Measurements from ENCODE around the gene F2R. TPM values are rescaled to one million over a fixed set of nuclear protein-coding genes. Genes with fewer than 3 reads are reported as not detected.

The F2R gene
- total and polyA plus RNA-seq, 10 of the 15 experiments (the other 5 are each of a cell fraction or from before 2014, with no cell fraction given), result 1.8 to 75.4 (median 8.0) TPM

DNA sequence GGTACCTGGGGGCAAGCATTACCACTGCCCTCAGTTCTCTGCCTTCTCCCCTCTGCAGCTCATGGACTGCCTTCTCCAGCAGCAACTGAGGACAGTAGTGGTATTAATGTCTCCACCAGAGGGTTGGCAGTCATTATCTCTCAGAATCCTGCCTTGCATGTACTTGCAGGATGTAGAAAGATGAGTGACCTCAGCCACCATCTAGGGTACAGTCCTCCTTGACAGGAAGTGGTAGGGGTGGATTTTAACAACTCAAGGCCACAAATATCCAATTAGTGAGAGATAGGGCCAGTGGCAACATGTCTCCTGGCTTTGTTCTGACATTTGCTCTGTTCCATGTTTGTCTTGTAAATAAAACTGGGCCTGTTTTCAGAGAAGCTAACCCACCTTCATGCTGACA lies 47.2 kb downstream of the F2R start (continued):
- no peak for TF ChIP-seq SREBF1 (IDR thresholded peaks at IDR 0.05; ENCODE audit: low read length)
- TF ChIP-seq MTA2 (IDR thresholded peaks at IDR 0.05; ENCODE audit: low read depth), result peak; percentile 70; the same call in 1 of the 2 replicates
- no peak for TF ChIP-seq PKNOX1 (IDR thresholded peaks at IDR 0.05)
- TF ChIP-seq ZSCAN29 (IDR thresholded peaks at IDR 0.05), result no peak
- no peak for TF ChIP-seq TARDBP (IDR thresholded peaks at IDR 0.05; ENCODE audit: borderline replicate concordance)

DNA sequence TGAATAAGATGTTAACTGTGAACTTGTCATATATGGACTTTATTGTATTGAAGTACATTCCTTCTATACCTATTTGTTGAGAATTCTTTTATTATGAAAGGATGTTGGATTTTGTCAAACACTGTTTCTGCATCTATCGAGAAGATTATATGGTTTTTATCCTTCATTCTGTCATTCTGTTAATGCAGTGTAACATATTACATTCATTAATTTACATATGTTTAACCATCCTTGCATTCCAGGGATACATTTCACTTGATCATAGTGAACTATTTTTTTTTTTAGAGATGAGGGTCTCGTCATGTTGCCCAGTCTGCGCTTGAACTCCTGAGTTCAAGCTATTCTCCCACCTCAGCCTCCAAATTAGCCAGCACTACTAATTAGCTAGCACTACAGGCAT lies 48.4 kb downstream of the F2R start:
- Histone ChIP-seq H3K9me3 (replicated peaks; ENCODE audit: control insufficient read depth, insufficient read depth, low read length) (peaks cover 4% of the 10 kb centered on the region; the same call in 2 of the 3 replicates), H3K27me3 (replicated peaks in 1 of 2; ENCODE audit: control insufficient read depth in 2 of 2, insufficient read depth in 2 of 2, low read length in 1 of 2) (no peaks in the 10 kb centered on the region), H3K4me1 (ENCODE audit: control insufficient read depth, insufficient read depth, low read length) (no peaks in the 10 kb centered on the region), H2AFZ (ENCODE audit: control insufficient read depth, low read depth, low read length) (no peak overlapping the region), H3K36me3 (ENCODE audit: control insufficient read depth in 2 of 2, insufficient read depth in 2 of 2, low read length in 1 of 2) (no peaks in the 10 kb centered on the region), H4K20me1 (ENCODE audit: control insufficient read depth, insufficient read depth) (no peaks in the 10 kb centered on the region), H3K9ac (ENCODE audit: control insufficient read depth, insufficient read depth, low read length) (no peak overlapping the region), H3K27ac (ENCODE audit: control insufficient read depth, insufficient read depth) (no peak overlapping the region), H3K4me3 (no peak overlapping the region), H3K4me2 (ENCODE audit: control insufficient read depth, insufficient read depth) (no peak overlapping the region), H3K79me2 (ENCODE audit: control insufficient read depth, insufficient read depth, low read length) (no peaks in the 10 kb centered on the region)
- CTCF ChIA-PET, result no interaction called here
- DNase-seq (ENCODE audit: low read depth, low spot score), result no peak
- FAIRE-seq, result no peak
- RAD21 ChIA-PET (ENCODE audit: unreplicated experiment), result no interaction called here
- SMC1A ChIA-PET (ENCODE audit: uncharacterized antibody, unreplicated experiment), result interaction anchor here (1.1 kb wide), 1 partner anchor 170 kb away, joined by 3 read pairs; no protein-coding TSS in a partner anchor
- POLR2A ChIA-PET, result no interaction called here
- BruUV-seq (replicated peaks), result no TSS peak
- intact Hi-C loops (cut with micrococcal nuclease; ENCODE audit: unreplicated experiment), result no loop called here
- 50% methylated on average over 3 of the region's 3 CpGs for WGBS (ENCODE audit: insufficient coverage, insufficient replicate concordance, low lambda C conversion rate, missing lambda C conversion rate)
- TF ChIP-seq BCLAF1 (IDR thresholded peaks at IDR 0.05) (no peak), IKZF1 (conservative IDR thresholded peaks at IDR 0.05) (no peak), NFIC (IDR thresholded peaks at IDR 0.05; ENCODE audit: low read depth, low read length) (no peak), MXI1 (IDR thresholded peaks at IDR 0.05; ENCODE audit: low read depth, low read length) (no peak)
- in situ Hi-C loops (cut with MboI), result no loop called here
- ATAC-seq, result no peak
